HG03565 (cell line): ENCODE data around the gene STPG1.

Experiments
- ATAC-seq: cut with Tn5 transposase; IDR thresholded peaks from one replicate; pipeline ENCODE4 v1.9.1; 2021; ENCODE audit warnings: mild to moderate bottlenecking, moderate library complexity; ENCODE audit not compliant: unreplicated experiment

The STPG1 gene

DNA sequence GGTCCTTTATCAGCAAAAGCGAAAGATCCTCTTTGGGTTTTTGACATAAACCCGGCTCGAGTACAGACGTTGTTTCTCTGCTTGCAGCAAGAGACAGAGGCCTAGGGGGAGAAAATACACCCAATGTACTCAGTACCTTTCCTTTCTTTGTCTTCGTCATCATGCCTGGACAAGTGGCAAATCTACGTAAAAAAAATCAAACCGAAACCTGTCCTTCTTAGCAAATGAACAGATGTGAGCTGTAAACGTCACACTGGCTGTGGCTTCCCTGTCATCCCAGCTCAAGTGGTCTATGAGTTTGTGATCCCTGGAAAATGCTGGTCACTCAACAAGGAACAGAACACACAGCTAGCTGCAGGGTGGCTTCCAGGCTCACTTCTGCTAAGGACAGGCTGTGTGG is 39.9 kb downstream of the STPG1 start:
- no peak for ATAC-seq

- peak; percentile 51 for ATAC-seq
Observed at GRCh38 chr1:24373044-24373443, 40.5 kb downstream of the STPG1 start.

DNA sequence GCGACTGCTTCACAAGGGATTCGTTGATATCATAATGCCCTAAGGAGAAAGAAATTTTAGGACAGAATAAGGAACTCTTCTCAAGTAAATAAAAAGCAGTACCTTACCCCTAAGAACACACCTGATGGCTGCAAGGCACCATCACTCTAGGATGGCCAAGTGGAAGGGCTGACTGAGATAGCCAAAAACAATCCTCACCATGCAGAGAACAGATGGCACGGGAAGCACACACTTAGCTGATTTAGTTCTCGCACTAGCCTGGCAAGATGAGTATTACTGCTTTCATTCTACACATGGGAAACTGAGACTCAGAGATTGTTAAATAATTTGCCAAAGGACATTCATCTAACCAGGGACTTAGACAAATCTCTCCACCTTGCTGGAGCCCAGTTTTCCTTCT is 43.8 kb downstream of the STPG1 start:
- no peak for ATAC-seq

DNA sequence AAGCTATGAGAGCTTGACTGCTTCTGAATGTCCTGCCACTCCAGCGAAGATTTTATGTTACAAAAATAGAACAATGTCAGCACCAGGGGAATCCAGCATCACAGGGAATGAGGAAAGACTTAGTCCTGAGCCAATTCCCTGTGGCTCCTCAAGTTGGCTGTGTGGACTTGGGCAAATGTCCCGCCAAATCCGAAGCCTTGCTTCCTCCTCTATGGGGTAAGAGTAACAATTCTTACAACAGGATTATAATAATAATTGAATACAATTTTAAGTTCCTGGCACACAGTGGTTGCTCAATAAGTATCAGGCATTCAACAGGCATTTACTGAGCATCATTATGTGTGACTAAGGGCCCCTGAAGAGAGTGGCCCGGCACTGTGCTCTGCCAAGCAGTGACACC is 44.4 kb downstream of the STPG1 start:
- ATAC-seq, result no peak

- no peak for ATAC-seq
Observed at GRCh38 chr1:24366707-24367106, 46.9 kb downstream of the STPG1 start.

DNA sequence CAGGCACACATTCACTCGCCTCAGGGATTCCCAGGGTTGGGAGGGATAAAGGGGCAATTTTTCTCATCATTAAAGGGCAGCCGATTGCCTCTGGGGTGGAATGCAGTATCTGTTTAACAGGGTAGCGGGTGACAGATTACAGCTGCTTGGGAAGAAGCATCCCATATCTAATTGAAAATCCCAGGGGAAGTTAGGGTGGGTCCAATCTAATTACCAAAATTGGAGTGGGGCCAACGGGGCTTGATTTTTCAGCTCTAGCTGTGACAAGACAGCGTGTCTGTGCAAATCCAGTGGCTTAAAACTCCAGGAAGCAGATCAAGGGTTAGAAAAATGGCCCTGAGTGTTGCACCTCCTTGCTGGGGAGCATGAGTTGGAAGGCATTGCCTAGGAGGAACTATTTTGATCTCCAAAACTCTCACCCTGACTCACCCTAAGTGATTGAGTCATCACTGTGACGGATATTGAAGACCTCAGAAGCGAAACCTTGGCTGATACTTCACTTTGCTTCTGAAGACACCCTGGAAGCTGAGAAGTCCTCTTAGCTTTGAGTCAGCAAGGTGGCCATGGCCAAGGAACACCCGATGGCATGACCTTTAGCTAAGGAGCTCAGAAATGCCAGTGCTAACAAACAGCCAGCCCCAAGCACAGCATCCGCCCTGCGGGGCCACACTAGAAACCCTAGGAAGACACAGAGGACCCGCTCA is 48.5 kb downstream of the STPG1 start:
- ATAC-seq, result peak; percentile 73

DNA sequence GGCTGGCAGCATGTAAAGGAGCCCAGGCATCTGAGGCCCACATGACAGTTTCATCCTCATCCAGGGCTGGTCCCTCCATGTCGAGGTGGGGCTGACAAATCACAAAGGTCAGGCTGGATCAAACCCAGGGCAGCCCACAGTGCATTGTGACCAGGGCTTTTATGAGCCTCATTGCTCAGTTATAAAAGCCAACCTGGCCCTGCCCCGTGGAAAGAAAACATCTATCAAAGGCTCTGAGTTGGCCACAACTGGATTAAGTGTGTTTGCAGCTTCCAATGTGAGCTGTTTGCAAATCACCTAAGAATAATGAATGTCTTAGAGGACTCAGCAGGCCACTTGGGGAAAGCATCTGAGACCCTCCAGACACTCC is 49.0 kb downstream of the STPG1 start:
- no peak for ATAC-seq

- no peak for ATAC-seq
Observed at GRCh38 chr1:24363994-24364393, 49.6 kb downstream of the STPG1 start.

- ATAC-seq, result no peak
Observed at GRCh38 chr1:24362982-24363614, 50.5 kb downstream of the STPG1 start.

DNA sequence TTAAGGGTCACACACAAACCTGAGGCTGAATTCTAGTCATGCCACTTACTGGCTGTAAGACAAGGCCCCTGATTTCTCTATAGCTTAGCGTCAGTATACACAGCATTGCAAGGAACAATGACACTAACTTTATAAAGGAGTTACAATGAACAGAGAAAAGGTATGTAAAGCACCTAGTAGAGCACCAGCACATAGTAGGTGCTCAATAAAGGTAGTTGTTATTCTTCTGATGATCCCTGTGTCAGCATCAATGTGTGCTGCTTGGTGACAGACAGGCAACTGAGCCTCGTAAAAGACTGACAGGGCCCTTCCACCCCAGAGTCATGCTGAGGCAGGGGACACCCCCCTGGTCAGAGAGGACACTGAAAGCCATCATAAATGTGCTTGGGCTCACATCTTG is 51.2 kb downstream of the STPG1 start:
- no peak for ATAC-seq

DNA sequence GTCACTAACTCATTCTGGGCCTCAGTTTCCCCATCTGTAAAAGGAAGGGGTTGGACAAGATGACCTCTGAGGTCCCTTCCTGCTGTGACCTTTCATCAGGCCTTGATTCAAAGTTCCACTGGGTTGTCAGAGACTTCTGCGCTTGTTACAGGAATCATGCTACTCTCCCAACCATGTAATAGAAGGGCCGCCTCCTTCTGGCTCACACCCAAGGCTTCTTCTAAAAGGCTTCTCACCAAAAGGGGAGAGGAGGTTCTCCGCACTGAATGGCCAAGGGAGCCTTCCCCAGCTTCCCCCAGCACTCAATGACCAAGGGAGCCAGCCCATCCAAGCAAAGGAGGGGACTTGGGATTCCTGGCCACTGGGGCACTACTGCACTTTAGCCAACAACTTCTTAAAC is 51.8 kb downstream of the STPG1 start:
- ATAC-seq, result no peak

GRCh38 chr1:24360681-24361080 is 52.9 kb downstream of the STPG1 start:
- no peak for ATAC-seq

DNA sequence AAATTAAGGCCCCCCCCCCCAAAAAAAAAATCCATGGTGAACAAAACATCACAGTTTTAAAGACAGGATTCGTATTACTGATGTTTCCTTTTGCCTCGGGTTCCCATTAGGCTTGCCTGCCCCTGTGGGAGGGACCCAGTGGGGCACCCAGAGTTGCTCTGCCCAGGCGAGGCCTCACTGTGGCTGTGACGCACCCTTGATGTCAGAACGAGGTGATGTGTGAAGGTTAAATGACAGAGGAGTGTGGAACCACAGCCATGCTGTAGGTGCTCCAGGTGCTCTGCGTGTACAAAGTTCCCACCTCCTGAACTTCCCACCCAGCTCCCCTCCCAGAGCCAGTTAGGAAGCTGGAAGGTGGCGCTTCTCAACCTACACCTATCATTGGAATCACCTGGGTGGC is 56.5 kb downstream of the STPG1 start:
- ATAC-seq, result no peak

DNA sequence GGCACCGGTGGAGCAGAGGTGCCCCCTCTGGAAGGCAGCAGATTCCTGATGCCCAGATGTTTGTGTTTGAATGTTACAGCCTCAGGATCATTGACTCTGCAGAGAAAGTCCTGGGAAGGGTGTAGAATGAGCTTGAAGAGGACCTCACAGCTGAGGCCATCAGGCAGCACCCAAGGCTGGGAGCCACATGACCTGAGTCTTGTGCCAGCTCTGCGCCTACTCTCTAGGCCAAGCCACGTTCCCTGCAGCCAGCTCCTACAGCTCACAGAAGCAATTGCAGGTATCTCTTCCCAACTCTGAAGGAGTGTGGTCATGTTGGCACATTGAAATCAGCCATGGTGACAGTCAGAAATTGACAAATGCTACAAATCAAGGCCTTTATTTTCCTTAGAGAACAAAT is 58.1 kb downstream of the STPG1 start:
- no peak for ATAC-seq

GRCh38 chr1:24353292-24353891 is 60.2 kb downstream of the STPG1 start:
- ATAC-seq, result no peak

DNA sequence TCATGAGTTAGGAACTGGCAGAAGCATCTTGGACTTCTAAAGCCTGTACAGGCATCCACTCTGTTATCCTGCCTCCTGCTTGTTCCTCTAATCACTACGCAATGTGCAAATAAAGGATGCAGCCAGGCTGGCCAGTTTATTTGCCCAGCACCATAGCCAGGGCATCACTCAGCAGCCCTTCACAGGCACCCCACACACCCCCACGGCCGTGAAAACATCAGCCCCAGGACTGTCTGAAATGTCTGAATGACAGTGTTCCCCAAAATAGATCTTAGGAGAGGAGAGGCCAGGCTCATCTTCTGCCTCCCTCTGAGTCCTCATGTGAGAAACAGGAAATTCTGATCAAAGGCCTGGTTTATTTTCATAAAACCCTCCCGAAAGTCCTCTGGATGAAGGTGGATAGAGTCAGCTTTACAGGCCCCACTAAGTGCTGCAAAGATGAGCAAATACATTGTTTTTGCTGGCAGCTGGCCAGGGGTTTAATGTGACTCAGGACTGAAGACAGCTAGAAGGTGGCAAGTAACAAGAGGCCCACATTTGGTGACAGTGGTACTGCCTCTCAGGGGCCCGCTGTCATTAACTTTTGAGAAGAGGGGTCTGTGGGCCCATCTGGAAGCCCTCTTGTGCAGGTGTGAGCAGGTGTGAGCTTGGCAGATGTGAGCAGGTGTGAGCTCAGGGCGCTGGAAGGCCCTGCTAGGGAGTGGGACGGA is 61.5 kb downstream of the STPG1 start:
- no peak for ATAC-seq

DNA sequence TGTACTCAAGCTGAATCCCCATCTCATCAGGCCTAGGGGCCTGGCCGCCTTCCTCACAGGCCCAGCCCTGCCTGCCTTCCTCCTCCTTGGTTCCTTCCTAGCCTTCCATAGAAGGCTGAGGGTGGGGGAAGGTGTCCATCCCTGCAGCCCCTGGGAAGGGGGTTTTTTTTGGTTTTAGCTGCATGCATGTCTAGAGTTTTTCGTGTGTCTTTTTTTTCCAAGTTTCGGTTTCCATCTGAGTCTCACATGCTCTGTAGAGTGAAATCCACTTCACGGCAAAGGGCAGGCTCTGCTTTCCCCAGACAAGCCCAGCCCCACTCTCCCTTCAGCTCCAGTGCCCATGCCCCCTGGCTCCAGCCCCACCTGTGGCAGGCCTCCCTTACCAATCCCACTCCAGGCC is 62.3 kb downstream of the STPG1 start:
- no peak for ATAC-seq

DNA sequence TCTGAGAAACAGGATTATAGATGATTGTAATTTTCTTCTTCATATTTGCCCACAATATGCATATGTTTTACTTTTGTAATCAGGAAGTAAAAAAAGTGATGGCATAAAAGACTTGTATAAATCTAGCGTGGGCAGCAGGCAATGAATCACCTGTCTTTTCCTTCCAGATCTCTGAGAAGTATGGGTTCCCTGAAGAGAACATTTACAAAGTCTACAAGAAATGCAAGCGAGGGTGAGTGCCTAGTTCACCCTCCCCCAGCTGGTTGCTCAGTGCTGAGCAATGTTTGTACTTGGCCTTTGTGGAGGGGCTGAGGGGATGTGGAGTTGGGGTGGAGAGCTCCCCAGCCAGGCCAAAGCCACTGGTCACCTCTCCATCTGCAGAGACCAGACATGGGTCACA is 63.7 kb downstream of the STPG1 start:
- no peak for ATAC-seq

DNA sequence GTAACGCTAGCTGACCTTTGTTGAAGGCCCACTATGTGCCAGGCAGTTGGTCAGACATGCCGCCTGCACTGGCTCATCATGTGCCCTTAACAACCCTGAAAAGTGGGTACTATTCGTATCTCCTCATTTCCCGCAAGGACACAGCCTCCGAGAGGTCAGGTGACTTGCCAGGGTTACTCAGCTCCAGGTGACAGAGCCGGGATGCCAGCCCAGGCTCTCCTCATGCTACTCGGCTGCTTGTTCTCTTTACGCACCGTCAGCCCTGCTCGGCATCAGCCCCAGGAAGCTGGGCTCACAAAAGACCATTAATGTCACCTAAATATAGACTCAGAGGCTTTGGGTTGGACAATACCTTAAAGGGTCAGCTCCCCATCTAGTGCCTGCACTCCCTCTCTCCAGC is 65.4 kb downstream of the STPG1 start:
- ATAC-seq, result no peak

- no peak for ATAC-seq
Observed at GRCh38 chr1:24347159-24347934, 66.2 kb downstream of the STPG1 start.

GRCh38 chr1:24345334-24345733 is 68.2 kb downstream of the STPG1 start:
- no peak for ATAC-seq
